HG03439 (cell line): Measurements from ENCODE around the gene COL21A1.
"Not testable (repeated sequence)": the region's sequence is repeated elsewhere in the genome, so short reads cannot be mapped to it uniquely, and the experiment has no call there.

Experiments used
- ATAC-seq: cut with Tn5 transposase; IDR thresholded peaks from one replicate; pipeline ENCODE4 v1.9.1; 2021; ENCODE audit warnings: mild to moderate bottlenecking, moderate library complexity; ENCODE audit not compliant: unreplicated experiment

Gene COL21A1

DNA sequence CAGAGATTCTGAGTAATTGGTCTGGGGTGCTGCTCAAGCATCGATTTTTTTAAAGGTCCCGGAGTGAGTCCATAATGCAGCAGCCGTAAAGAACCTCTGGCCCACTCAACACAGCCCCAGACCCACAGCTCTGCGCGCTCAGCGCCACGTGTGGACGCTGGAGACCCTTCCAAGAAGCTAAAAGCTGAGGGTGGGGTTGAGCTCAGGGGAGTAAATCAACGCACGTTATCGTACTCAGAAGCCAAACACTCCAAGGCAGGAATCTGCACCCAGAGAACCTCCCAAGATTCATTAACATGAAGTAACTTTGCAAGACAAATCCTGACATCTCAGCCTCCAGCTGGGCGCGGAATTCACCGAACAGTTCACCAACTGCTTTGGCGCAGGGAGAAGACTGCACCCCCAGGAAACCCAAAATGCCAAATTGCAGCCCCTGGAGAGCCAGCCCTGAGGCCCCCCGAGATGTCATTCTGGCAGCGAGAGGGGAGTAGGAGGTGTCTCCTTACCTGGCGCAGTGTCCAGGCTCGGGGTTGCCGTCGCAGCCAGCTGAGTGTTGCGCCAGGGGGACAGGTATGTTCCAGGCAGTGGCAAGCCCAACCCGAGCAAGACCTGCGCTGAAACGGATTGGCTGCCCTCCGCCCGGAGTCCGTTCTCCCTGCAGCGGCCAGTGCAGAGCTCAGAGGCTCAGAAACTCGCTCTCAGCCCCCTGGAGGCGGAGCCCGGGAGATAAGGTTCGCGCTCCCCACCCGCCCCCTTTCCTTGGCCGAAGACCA, at the start of gene COL21A1:
COL21A1 (minus strand) TSS at position 700 of the 773 bp plus-strand sequence. CDS start 64,962 bp downstream, outside the sequence.
- ATAC-seq: no peak

- no peak for ATAC-seq
Observed at GRCh38 chr6:56293781-56294180, 46.4 kb upstream of the COL21A1 start.

GRCh38 chr6:56292505-56293181, 45.3 kb upstream of the COL21A1 start:
- ATAC-seq: no peak

DNA sequence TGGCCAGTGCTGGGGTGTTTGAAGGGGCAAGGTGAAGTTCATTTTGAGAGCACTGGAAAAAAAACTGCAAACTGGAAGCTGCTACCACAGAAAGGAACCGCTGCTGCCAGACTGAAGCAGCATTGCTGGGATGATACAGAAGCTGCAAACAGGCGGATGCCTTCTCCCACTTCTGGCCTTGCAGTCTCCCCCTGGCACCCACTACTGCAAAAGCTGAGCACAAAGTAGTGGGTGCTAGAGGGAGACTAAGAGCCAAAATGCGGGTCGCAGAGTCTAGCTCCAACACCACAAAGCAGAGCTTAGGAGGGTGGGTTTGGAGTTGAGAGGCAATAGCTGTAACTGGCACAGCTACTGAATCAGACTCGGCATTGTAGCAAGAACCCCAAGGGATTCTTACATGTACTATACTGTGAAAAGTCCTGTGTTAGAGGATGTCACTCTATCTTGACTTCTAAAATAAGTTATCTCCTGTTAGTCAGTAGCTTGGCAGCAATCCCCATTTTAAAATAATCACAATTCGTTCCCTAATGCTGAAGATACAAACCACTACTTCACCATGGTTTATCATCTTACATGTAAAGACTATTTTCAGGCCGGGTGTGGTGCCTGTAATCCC, 44.0 kb upstream of the COL21A1 start:
- no peak for ATAC-seq

GRCh38 chr6:56289721-56290120, 42.3 kb upstream of the COL21A1 start:
- ATAC-seq: no peak

DNA sequence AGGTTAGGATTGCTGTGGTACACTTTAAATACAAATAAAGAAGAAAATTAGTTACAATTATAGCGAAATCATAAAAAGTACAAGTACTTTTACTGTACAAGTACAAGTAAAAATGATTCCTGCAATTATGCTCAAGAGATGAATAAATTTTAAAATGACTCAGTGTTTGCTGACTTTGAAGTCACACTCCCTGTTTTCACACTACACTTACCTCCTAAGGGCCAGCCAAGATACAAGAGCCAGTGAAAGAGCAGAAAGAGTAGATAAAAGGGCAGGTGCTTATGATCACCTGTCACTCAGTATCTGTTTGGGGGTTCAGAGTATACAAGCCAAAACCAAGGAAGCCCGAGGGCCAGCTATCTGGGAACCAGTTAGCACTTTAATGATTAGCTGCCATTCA, 41.0 kb upstream of the COL21A1 start:
- ATAC-seq: no peak

DNA sequence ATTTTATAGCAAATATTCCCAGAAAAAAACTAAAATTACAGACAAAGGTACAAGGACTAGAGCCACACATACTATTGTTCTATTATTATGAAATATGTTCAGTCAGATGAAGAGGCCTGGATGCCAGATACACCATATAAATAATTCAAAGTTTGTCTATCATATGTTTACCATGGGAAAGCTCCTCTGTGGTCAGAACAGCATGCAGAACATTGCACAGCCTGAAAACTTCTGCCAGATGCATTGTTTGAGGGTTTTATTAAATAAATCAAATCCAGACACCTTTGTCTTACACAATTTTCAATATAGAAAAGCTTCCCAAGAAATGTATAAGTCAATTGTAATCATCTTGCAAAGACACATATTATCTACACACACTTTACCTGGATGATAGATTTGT, 35.0 kb upstream of the COL21A1 start:
- ATAC-seq: no peak

GRCh38 chr6:56280126-56280525, 32.7 kb upstream of the COL21A1 start:
- ATAC-seq: no peak

DNA sequence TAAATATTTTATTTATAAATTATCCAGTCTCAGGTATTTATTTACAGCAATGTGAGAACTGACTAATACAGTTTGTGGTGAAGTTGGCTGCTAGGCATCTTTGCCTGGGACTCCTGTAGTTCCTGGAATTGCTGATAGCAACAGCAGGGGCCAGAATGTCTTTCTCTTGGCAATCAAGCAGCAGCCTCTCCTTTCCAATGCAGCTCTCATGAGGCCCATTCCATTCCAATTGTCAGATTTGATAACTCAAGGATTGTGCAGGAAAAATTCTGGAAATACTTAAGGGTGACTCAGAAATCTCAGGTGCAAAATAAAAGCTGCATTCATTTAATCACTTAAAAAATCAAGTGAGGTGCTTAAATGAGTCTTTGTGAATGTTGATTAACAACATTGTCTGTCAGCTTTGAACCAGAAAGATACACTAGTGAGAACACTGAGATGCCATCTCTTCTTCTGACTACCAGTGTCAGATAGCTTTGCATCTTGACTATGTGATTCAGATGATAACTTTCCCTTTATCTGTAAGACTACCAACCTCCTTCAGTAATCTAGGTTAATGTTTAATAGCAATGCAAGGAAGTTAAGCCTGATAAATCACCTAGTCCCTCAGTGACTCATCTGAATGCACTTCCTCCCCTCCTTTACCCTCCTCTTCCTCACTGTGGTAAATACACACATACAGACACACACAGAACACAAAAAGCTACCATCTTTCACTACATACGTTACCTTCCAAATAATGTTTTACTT, 32.1 kb upstream of the COL21A1 start:
- no peak for ATAC-seq

DNA sequence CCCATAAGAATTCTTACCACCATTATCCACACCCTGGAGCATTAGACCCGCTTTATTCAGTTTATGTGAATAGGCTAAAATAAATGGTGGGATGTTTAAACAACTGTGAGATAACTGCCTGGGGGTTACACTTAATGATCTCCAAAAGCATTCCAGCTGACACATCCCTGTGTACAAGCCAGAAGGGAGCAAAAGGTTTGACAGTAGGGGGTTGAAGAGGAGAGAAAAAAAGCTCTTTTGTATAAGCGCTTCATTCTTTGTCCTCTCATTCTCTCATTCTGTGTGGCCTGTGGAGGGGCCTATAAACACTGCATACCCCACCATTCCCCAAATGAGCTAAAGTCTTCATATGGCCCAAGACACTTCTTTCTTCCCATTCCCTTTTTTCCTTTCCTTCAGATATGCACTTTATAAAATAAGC, 30.8 kb upstream of the COL21A1 start:
- ATAC-seq: no peak

GRCh38 chr6:56270812-56271441, 23.5 kb upstream of the COL21A1 start:
- no peak for ATAC-seq

- ATAC-seq: no peak
Observed at GRCh38 chr6:56268266-56268665, 20.9 kb upstream of the COL21A1 start.

DNA sequence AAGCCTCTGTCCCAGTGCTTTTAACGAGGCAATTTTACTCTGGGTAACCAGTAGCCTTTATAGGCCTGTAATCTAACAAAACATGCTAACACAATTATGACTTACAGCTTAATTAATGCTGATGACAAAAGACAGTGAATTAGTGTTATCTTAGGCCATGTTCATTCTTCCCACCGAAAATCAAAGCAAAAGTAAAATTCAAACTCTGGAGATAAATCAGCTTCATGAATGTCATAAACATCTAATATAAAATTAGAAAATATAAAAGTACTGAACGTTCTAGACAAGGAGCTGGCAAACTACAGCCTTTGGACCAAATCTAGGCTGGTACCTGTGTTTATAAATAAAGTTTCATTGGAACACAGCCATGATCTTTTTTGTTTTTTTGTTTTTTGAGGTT, 18.6 kb upstream of the COL21A1 start:
- no peak for ATAC-seq

DNA sequence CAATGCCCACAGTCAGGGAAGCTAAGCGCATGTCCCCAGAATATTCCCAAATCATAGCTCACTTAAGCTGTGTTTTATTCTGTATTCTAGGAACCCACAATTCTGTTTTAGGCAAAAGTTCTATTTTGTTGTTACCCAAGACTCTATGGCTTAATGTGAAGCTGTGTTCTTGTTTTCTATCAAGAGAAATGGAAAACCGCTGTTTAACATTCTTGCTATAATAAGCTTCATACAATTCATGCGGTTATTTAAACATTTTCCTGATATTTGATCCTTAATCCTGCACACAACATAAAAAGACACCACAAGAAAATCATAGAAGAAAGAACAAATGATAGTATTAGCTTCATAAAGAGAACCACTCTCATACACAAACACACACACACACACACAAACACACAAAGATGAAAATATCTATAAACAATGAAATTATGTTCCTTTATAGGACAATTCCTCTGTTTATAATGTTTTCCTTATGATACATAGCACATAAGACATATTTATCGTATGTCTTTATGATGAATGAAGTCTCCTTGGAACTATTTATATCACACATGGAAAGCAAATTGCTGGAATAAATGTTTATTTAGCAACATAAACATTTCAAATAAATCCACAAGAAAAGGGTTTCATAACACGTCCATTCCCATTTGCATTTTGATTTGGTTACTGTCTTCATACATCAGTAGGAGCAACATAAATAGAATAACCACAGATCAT, 16.4 kb upstream of the COL21A1 start:
- no peak for ATAC-seq

GRCh38 chr6:56260593-56260992, 13.2 kb upstream of the COL21A1 start:
- not testable (repeated sequence) for ATAC-seq

DNA sequence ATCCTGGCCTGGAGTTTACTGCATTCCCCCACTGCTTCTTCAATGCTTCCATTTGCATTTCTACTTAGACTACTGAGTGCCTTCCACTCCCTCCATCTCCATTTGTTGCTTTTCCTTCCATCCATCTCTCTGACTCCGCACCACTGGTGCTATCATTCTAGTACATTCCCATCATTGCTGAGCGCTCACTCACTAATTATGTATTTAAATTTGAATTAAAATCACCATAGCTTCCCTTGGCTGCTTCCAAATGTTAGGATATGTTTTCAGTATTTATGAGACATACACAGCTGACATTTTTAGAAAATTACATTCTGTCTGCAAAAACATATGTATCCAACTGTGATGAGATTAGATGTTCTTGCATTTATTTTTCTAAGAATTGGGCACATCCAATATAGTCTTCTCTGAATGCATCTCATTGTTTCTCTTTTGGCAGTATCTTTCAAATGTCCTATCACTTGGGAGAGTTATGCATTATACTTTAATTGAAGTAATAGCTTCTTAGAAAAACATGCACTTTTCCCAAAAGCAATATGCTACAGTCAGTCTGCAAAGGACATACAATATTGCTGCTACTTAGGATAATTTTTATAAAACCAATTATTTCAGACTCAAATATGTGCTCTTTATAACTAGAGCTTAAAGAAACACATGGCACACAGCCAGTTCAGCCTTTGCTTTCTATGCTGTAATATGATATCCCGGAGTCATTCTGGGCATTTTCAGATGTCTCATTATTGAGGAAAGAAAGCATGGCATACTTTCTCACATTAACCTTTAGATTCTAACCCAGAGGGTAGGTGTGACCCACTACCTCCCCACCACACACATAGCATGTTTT, 12.1 kb upstream of the COL21A1 start:
- ATAC-seq: no peak

DNA sequence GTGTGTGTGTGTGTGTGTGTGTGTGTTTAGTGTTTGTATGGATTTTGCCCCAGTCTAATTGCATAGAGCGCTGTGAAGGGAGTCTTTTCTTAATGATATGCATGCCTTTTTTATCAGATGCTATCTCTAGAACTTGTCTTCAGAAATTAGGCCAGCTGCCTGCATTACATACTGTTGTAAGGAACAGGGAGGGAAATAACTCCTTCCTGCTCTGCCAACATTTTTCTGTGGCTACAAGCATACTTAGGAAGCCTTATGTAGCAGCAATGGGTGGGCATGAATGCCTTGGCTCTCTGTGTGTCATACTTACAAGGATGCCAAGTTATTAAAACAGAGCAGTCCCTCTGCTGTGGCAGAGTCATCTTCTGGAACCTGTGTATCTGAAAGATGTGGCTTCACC, 8.0 kb upstream of the COL21A1 start:
- no peak for ATAC-seq

- ATAC-seq: no peak
Observed at GRCh38 chr6:56250266-56250665, 2.9 kb upstream of the COL21A1 start.

DNA sequence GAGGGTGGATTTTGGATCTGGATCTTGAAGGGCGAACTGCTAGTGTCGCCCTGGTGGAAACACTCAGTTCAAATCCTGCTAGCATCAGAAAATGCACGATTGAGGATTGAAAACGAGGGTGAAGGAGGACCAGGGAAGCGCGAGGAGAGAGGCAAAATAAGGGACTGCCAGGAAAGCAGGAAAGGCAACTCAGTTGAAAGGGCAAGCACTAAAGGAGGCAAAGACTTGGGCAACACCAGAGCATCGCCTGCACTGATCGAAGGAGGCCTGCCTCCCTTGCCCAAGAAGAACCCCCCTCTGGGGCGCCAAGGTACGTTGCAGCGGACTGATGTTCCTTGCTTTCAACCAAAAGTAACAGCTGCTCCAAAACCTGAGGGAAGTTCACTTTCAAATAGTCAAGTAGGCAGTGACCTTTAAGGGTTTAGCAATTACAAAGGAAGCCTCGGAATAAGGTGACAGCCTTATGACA, 308 bp upstream of the COL21A1 start:
- ATAC-seq: no peak
